Measurements from ENCODE around the gene ESR1. TPM values are rescaled to one million over a fixed set of nuclear protein-coding genes. Genes with fewer than 3 reads are reported as not detected.

Gene ESR1
- total RNA-seq, 1 experiment from 2014 or later: 0.98 TPM

DNA sequence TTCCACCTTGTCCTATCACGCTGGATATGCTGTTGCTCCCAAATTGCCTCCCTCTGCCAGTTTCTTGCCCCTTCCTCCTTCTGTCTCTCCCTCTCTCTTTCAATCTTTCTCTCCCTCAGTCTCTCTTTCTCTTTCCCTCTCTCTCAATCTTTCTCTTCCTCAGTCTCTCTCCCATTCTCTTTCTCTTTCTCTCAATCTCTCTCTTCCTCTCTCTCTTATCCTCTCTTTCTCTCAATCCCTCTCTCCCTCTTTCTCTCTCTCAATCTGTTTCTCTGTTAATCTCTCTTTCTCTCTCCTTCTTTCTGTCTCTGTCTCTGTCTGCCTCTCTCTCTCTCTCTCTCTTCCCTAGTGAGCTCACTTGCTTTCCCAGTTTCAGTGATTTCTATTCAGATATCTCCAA lies 245.8 kb downstream of the ESR1 start:
- Mint-ChIP-seq H3K27me3 (ENCODE audit: low read depth) (no peaks in the 10 kb centered on the region), H3K27ac (no peak overlapping the region), H3K4me3 (no peak overlapping the region), H3K36me3 (no peaks in the 10 kb centered on the region), H3K9me3 (peaks cover 8% of the 10 kb centered on the region; the same call in 1 of the 2 replicates), H3K4me1 (peaks cover 17% of the 10 kb centered on the region)
- no peak for ATAC-seq
- CTCF ChIA-PET: no interaction called here
- no peak for DNase-seq (ENCODE audit: low spot score)
- POLR2A ChIA-PET: no interaction called here
- TF ChIP-seq PRRX2 (CRISPR knock-in tag; IDR thresholded peaks at IDR 0.05): no peak
- no peak for TF ChIP-seq ELF4 (CRISPR knock-in tag; IDR thresholded peaks at IDR 0.05; ENCODE audit: low read depth)
- TF ChIP-seq, protein P1, sequence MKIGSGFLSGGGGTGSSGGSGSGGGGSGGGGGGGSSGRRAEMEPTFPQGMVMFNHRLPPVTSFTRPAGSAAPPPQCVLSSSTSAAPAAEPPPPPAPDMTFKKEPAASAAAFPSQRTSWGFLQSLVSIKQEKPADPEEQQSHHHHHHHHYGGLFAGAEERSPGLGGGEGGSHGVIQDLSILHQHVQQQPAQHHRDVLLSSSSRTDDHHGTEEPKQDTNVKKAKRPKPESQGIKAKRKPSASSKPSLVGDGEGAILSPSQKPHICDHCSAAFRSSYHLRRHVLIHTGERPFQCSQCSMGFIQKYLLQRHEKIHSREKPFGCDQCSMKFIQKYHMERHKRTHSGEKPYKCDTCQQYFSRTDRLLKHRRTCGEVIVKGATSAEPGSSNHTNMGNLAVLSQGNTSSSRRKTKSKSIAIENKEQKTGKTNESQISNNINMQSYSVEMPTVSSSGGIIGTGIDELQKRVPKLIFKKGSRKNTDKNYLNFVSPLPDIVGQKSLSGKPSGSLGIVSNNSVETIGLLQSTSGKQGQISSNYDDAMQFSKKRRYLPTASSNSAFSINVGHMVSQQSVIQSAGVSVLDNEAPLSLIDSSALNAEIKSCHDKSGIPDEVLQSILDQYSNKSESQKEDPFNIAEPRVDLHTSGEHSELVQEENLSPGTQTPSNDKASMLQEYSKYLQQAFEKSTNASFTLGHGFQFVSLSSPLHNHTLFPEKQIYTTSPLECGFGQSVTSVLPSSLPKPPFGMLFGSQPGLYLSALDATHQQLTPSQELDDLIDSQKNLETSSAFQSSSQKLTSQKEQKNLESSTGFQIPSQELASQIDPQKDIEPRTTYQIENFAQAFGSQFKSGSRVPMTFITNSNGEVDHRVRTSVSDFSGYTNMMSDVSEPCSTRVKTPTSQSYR (CRISPR knock-in tag; IDR thresholded peaks at IDR 0.05): no peak
- TF ChIP-seq ZNF671 (CRISPR knock-in tag; IDR thresholded peaks at IDR 0.05): no peak
- TF ChIP-seq, protein P2, sequence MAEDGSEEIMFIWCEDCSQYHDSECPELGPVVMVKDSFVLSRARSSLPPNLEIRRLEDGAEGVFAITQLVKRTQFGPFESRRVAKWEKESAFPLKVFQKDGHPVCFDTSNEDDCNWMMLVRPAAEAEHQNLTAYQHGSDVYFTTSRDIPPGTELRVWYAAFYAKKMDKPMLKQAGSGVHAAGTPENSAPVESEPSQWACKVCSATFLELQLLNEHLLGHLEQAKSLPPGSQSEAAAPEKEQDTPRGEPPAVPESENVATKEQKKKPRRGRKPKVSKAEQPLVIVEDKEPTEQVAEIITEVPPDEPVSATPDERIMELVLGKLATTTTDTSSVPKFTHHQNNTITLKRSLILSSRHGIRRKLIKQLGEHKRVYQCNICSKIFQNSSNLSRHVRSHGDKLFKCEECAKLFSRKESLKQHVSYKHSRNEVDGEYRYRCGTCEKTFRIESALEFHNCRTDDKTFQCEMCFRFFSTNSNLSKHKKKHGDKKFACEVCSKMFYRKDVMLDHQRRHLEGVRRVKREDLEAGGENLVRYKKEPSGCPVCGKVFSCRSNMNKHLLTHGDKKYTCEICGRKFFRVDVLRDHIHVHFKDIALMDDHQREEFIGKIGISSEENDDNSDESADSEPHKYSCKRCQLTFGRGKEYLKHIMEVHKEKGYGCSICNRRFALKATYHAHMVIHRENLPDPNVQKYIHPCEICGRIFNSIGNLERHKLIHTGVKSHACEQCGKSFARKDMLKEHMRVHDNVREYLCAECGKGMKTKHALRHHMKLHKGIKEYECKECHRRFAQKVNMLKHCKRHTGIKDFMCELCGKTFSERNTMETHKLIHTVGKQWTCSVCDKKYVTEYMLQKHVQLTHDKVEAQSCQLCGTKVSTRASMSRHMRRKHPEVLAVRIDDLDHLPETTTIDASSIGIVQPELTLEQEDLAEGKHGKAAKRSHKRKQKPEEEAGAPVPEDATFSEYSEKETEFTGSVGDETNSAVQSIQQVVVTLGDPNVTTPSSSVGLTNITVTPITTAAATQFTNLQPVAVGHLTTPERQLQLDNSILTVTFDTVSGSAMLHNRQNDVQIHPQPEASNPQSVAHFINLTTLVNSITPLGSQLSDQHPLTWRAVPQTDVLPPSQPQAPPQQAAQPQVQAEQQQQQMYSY (CRISPR knock-in tag; IDR thresholded peaks at IDR 0.05): no peak

DNA sequence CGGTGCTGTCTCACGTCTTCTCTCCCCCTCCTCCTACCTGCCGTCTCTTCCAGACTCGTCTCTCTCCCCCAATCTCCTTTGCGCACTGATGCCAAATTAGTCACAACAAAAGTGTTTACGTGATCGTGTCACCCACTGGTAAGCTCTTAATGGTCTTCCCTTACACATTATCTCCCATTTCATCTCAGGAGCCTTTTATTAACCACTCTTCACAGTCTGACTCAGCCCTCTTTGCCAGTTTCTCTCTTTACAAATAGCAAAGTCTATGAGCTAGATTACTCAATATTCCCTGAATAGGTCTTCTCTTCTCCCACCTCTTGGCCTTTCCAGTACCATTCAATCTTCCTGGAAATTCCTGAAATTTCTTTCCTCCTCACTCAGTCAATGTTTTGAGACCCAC lies 247.0 kb downstream of the ESR1 start:
- H3K36me3 Mint-ChIP-seq: no peaks in the 10 kb centered on the region
- H3K4me3 Mint-ChIP-seq: no peak overlapping the region
- H3K27me3 Mint-ChIP-seq (ENCODE audit: low read depth): no peaks in the 10 kb centered on the region
- ChIA-PET POLR2A (no interaction called here), CTCF (no interaction called here)
- ATAC-seq (no peak), DNase-seq (ENCODE audit: low spot score) (no peak)
- H3K4me1 Mint-ChIP-seq: peaks cover 19% of the 10 kb centered on the region
- peaks cover 8% of the 10 kb centered on the region; the same call in 1 of the 2 replicates for H3K9me3 Mint-ChIP-seq
- no peak overlapping the region for H3K27ac Mint-ChIP-seq
- TF ChIP-seq CTCF (IDR thresholded peaks at IDR 0.05) (no peak), ESRRA (CRISPR knock-in tag; IDR thresholded peaks at IDR 0.05; ENCODE audit: borderline replicate concordance) (no peak), PREB (CRISPR knock-in tag; IDR thresholded peaks at IDR 0.05; ENCODE audit: borderline replicate concordance) (no peak), NFE2L1 (CRISPR knock-in tag; IDR thresholded peaks at IDR 0.05) (no peak), ZNF671 (CRISPR knock-in tag; IDR thresholded peaks at IDR 0.05) (no peak), SMAD4 (CRISPR knock-in tag; IDR thresholded peaks at IDR 0.05) (no peak), JAZF1 (CRISPR knock-in tag; IDR thresholded peaks at IDR 0.05) (no peak)
- TF ChIP-seq, protein P3, sequence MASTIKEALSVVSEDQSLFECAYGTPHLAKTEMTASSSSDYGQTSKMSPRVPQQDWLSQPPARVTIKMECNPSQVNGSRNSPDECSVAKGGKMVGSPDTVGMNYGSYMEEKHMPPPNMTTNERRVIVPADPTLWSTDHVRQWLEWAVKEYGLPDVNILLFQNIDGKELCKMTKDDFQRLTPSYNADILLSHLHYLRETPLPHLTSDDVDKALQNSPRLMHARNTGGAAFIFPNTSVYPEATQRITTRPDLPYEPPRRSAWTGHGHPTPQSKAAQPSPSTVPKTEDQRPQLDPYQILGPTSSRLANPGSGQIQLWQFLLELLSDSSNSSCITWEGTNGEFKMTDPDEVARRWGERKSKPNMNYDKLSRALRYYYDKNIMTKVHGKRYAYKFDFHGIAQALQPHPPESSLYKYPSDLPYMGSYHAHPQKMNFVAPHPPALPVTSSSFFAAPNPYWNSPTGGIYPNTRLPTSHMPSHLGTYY (CRISPR knock-in tag; IDR thresholded peaks at IDR 0.05): no peak
- TF ChIP-seq, protein P1 (CRISPR knock-in tag; IDR thresholded peaks at IDR 0.05): no peak
- TF ChIP-seq, protein P4, sequence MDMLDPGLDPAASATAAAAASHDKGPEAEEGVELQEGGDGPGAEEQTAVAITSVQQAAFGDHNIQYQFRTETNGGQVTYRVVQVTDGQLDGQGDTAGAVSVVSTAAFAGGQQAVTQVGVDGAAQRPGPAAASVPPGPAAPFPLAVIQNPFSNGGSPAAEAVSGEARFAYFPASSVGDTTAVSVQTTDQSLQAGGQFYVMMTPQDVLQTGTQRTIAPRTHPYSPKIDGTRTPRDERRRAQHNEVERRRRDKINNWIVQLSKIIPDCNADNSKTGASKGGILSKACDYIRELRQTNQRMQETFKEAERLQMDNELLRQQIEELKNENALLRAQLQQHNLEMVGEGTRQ (CRISPR knock-in tag; IDR thresholded peaks at IDR 0.05): no peak
- TF ChIP-seq, protein P5, sequence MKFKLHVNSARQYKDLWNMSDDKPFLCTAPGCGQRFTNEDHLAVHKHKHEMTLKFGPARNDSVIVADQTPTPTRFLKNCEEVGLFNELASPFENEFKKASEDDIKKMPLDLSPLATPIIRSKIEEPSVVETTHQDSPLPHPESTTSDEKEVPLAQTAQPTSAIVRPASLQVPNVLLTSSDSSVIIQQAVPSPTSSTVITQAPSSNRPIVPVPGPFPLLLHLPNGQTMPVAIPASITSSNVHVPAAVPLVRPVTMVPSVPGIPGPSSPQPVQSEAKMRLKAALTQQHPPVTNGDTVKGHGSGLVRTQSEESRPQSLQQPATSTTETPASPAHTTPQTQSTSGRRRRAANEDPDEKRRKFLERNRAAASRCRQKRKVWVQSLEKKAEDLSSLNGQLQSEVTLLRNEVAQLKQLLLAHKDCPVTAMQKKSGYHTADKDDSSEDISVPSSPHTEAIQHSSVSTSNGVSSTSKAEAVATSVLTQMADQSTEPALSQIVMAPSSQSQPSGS (CRISPR knock-in tag; IDR thresholded peaks at IDR 0.05; ENCODE audit: borderline replicate concordance, low read depth): no peak
- TF ChIP-seq, protein P6, sequence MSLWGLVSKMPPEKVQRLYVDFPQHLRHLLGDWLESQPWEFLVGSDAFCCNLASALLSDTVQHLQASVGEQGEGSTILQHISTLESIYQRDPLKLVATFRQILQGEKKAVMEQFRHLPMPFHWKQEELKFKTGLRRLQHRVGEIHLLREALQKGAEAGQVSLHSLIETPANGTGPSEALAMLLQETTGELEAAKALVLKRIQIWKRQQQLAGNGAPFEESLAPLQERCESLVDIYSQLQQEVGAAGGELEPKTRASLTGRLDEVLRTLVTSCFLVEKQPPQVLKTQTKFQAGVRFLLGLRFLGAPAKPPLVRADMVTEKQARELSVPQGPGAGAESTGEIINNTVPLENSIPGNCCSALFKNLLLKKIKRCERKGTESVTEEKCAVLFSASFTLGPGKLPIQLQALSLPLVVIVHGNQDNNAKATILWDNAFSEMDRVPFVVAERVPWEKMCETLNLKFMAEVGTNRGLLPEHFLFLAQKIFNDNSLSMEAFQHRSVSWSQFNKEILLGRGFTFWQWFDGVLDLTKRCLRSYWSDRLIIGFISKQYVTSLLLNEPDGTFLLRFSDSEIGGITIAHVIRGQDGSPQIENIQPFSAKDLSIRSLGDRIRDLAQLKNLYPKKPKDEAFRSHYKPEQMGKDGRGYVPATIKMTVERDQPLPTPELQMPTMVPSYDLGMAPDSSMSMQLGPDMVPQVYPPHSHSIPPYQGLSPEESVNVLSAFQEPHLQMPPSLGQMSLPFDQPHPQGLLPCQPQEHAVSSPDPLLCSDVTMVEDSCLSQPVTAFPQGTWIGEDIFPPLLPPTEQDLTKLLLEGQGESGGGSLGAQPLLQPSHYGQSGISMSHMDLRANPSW (CRISPR knock-in tag; conservative IDR thresholded peaks at IDR 0.05; ENCODE audit: low read depth): no peak
